Ovary (tissue), 3 donors: Measurements from ENCODE around the gene PPP1R1C.

Experiments
- EP300 ChIP-seq: sonication (generic); formaldehyde crosslinking; IDR thresholded peaks from one replicate; pipeline ENCODE4 v1.6.1; 2017; ENCODE audit warnings: antibody characterized with exemption
- POLR2A ChIP-seq: fragments of 450-650 bp; IDR thresholded peaks from one replicate; pipeline ENCODE4 v1.6.1; 2017; ENCODE audit warnings: antibody characterized with exemption, mild to moderate bottlenecking, moderate library complexity
- TF ChIP-seq, protein P1 (sequence below), 3 donors: fragments of 450-650 bp in 2 of 3; fragments of 200-600 bp in 1 of 3; IDR thresholded peaks; one replicate each; pipeline versions ENCODE4 v1.5.1 to v1.8.0; 2016 to 2022; ENCODE audit warnings: antibody characterized with exemption in 3 of 3, mild to moderate bottlenecking in 1 of 3
- donor health status: DM: no; HTN: no; CAD: no.

DNA sequence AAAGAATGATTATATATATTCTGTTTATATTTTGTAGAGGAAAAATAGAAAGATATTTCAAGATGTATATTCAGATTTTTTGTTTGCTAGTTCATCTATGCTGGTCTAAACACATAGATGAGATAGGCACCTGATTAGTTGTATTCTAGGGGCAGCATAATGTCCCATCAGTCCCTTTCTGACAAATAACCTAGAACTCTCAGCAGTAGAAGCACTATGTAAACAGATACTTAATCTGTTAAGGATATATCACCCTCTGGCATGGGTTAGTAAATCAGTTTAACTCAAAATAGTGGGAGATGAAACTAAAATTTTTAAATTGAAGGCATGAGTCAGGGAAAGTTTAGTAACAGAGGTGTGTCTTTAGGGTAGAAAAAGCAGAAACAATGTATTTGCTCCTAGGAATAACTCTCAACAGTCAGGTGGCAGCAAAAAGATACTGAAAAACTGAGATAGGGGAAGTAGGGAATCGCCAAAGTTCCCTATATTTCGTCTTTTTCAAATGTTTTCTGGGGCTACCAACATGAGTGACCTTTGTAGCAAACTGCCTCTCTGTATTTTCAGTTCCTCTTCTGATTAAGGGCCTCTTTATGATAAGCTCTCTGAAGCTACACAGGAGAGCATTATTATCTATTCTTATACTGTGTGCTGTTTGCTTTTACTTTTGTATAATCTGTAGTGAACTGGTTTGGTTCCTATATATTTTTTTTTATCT is 5.7 kb downstream of the PPP1R1C start:
- TF ChIP-seq POLR2A (no peak), EP300 (no peak)
- TF ChIP-seq, protein P1, sequence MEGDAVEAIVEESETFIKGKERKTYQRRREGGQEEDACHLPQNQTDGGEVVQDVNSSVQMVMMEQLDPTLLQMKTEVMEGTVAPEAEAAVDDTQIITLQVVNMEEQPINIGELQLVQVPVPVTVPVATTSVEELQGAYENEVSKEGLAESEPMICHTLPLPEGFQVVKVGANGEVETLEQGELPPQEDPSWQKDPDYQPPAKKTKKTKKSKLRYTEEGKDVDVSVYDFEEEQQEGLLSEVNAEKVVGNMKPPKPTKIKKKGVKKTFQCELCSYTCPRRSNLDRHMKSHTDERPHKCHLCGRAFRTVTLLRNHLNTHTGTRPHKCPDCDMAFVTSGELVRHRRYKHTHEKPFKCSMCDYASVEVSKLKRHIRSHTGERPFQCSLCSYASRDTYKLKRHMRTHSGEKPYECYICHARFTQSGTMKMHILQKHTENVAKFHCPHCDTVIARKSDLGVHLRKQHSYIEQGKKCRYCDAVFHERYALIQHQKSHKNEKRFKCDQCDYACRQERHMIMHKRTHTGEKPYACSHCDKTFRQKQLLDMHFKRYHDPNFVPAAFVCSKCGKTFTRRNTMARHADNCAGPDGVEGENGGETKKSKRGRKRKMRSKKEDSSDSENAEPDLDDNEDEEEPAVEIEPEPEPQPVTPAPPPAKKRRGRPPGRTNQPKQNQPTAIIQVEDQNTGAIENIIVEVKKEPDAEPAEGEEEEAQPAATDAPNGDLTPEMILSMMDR (IDR thresholded peaks at IDR 0.05): no peak
